ENCODE data around the gene TRAPPC2. TPM values are rescaled to one million over a fixed set of nuclear protein-coding genes. Genes with fewer than 3 reads are reported as not detected.

The TRAPPC2 gene
- total RNA-seq (2022; extraction: Qiagen RNA extraction): 6.4 to 10.5 TPM (median 7.6 TPM) in 5 replicates

DNA sequence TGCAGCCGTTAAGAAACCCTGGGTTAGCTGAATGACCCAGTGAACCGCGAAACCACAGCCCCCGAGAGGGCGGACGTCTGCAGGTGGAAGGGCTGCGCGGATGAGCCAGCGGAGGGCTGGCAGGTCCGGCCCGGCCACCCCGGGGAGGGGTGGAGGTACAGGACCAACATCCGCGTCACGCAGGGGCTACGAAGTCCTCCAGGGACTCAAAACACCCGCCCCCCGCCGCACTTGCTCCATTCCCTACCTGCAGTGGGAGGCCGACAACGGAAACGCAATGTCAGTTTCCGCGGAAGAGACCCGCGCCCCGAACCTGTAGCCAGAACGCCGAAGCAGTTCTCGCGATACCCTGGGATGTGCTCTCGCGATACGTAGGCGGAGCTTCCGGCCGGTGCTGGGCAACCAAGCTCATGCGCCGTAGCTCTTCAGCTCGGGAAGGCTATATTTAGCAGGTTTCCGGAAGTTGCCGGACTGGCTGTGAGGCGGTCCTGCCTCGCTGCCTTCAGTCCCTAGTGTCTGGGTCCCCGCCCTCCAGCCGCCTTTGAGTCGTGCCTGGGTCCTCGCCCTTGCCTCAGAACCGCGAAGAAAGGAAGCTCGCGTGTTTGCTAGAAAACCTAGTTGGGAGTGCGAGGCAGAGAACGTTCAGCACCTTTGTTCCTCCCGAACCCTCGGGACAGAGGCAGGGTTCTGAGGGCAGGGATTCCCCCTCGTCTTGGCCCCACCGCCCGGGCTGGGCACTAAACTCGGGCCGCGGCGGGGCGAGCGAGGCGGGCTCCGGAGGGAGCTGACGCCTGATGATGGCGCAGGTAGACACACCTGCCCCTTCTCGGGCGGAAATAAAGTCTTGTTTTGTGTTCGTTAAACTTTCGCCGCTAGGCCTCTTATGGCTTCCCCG, at the start of gene TRAPPC2, which contains the start of gene OFD1:
Gene TRAPPC2, minus strand, starts transcription at position 343 of the 895 bp plus-strand sequence. CDS start 14,657 bp downstream, outside the sequence.
Gene OFD1, plus strand, starts transcription at position 471 of the 895 bp plus-strand sequence. Its CDS starts 324 bp downstream, at position 795.

DNA sequence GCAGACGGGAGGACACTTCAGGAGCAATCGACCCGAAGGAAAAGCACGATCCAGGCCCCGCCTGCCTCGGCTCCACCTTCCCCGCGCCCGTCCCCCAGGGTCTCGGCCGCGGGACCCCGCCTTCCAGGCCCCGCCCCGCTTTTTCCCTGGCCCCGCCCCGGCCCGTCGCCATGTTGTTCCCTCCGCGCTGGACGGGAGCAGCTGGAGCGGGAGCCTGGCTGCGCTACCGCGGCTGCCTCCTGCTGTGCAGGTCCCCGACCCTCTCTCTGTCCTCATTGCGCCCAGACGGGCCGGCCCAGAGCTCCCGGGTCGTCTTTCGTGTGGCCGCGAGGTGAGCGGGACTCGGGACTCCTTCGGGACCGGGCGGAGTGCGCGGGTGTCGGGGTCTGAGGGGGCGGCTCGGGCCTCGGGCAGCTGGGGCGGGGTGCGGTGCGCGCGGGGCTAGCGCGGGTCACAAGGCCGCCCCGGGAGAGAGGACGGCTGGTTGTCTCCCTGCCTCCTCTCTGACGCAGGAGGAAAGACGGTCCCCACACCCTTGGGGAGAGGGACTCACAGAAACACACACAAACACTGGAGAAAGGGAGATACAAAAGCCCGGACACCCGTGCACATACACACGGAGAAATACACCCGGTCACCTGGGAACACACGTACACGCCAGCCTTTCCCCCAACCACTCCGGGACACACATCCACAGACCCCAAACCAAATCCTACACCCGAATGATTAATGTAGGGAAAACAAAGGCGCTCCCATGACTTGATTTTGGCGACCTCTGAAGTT, 45.3 kb downstream of the TRAPPC2 start, which contains the start of gene RAB9A:
Gene RAB9A, plus strand, starts transcription at position 171 of the 783 bp plus-strand sequence. CDS start 19,619 bp downstream, outside the sequence.

Other genes starting within 250 kb of the TRAPPC2 start
- gene EGFL6, start 165.0 kb downstream of the TRAPPC2 start, total RNA-seq (2022; extraction: Qiagen RNA extraction): not detected in 5 replicates
- 0.53 to 1.3 TPM (median 0.63 TPM) in 5 replicates for gene TCEANC, start 81.5 kb downstream of the TRAPPC2 start, total RNA-seq (2022; extraction: Qiagen RNA extraction)
- gene RAB9A, start 45.5 kb downstream of the TRAPPC2 start, total RNA-seq (2022; extraction: Qiagen RNA extraction): 31.6 to 38.1 TPM (median 33.5 TPM) in 5 replicates
- 10.0 to 15.1 TPM (median 11.8 TPM) in 5 replicates for gene OFD1, start 128 bp upstream of the TRAPPC2 start, total RNA-seq (2022; extraction: Qiagen RNA extraction)
- 0.05 to 0.07 TPM (median 0.05 TPM) in 3 of 5 replicates, not detected in the others for gene GPM6B, start 82.5 kb upstream of the TRAPPC2 start, total RNA-seq (2022; extraction: Qiagen RNA extraction)